GM23248 (cell line): ENCODE data around the gene STRN4. TPM values are rescaled to one million over a fixed set of nuclear protein-coding genes. Genes with fewer than 3 reads are reported as not detected.

Experiments used
- DNase-seq: peaks from one replicate; pipeline ENCODE4 v3.0.0-alpha.2; 2015
- H2AFZ ChIP-seq: fragments of 200-600 bp; sonication (generic); 2 replicates; pipeline ENCODE4 v1.6.1; 2016; ENCODE audit warnings: antibody characterized with exemption
- H3F3A ChIP-seq: fragments of 200-600 bp; sonication (generic); 2 replicates; pipeline ENCODE4 v1.6.1; 2016; ENCODE audit warnings: mild to moderate bottlenecking, antibody characterized with exemption, mixed run types; ENCODE audit not compliant: insufficient read depth
- H3K27ac ChIP-seq: fragments of 200-600 bp; sonication (generic); 2 replicates; pipeline ENCODE4 v1.5.1; 2016; ENCODE audit warnings: mild to moderate bottlenecking
- H3K27me3 ChIP-seq: fragments of 200-600 bp; sonication (generic); replicated peaks from 2 replicates; pipeline ENCODE4 v1.6.1; 2016; ENCODE audit warnings: mild to moderate bottlenecking; ENCODE audit not compliant: insufficient read depth
- H3K36me3 ChIP-seq: fragments of 200-600 bp; sonication (generic); 2 replicates; pipeline ENCODE4 v1.6.1; 2016; ENCODE audit warnings: low read depth, mild to moderate bottlenecking
- H3K4me1 ChIP-seq: fragments of 200-600 bp; sonication (generic); 2 replicates; pipeline ENCODE4 v1.6.1; 2016; ENCODE audit warnings: mild to moderate bottlenecking; ENCODE audit not compliant: insufficient read depth
- H3K4me2 ChIP-seq: fragments of 200-600 bp; sonication (generic); one replicate; pipeline ENCODE4 v1.6.1; 2016; ENCODE audit warnings: mild to moderate bottlenecking; ENCODE audit not compliant: unreplicated experiment
- H3K4me3 ChIP-seq: fragments of 200-600 bp; sonication (generic); 2 replicates; pipeline ENCODE4 v1.5.1; 2016; ENCODE audit warnings: mild to moderate bottlenecking
- H3K79me2 ChIP-seq: fragments of 200-600 bp; sonication (generic); 2 replicates; pipeline ENCODE4 v1.6.1; 2016; ENCODE audit warnings: mild to moderate bottlenecking; ENCODE audit not compliant: insufficient read depth
- H3K9ac ChIP-seq: fragments of 200-600 bp; sonication (generic); 2 replicates; pipeline ENCODE4 v1.6.1; 2016; ENCODE audit warnings: mild to moderate bottlenecking
- H3K9me2 ChIP-seq: fragments of 200-600 bp; sonication (generic); 2 replicates; pipeline ENCODE4 v1.6.1; 2016; ENCODE audit warnings: mixed run types, mild to moderate bottlenecking, moderate library complexity; ENCODE audit not compliant: insufficient read depth
- H3K9me3 ChIP-seq: fragments of 200-600 bp; sonication (generic); one replicate; pipeline ENCODE4 v1.6.1; 2017; ENCODE audit warnings: low read depth
- H4K20me1 ChIP-seq: fragments of 200-600 bp; sonication (generic); 2 replicates; pipeline ENCODE4 v1.6.0; 2016; ENCODE audit not compliant: insufficient read depth
- EZH2 ChIP-seq: fragments of 200-600 bp; sonication (generic); IDR thresholded peaks from 2 replicates; pipeline ENCODE4 v1.6.1; 2018; ENCODE audit warnings: antibody characterized with exemption, mild to moderate bottlenecking; ENCODE audit not compliant: insufficient read depth, poor library complexity, severe bottlenecking
- EZH2phosphoT487 ChIP-seq: fragments of 200-600 bp; sonication (generic); IDR thresholded peaks from 2 replicates; pipeline ENCODE4 v1.6.1; 2018; ENCODE audit warnings: antibody characterized with exemption, moderate library complexity, mild to moderate bottlenecking, low read depth; ENCODE audit not compliant: insufficient read depth
- in situ Hi-C: fragments of 300-500 bp; cut with MboI; formaldehyde crosslinking; loops from 2 replicates; pipeline ENCODE4 v1.15.0; 2020
- microRNA counts: library from miRNA; unstranded; fragments of <30 nt; microRNA quantifications from one replicate; lab custom pipeline; 2016
- microRNA-seq: library from miRNA; unstranded; fragments of <30 nt; microRNA quantifications from one replicate; pipeline ENCODE4, GENCODE V29; 2016; ENCODE audit warnings: borderline number of aligned reads
- polyA plus RNA-seq: library from polyadenylated mRNA; unstranded; fragments of >200 nt; fragmentation: Nextera tagmentation; extraction: Ambion mirVana; gene quantifications from 2 replicates; pipeline ENCODE4 v1.2.1, GENCODE V29; 2016
- small RNA-seq: library from RNA; depleted of rRNA; stranded (forward); fragments of <200 nt; gene quantifications from one replicate; pipeline ENCODE3, GENCODE V24; 2014; ENCODE audit warnings: low read depth, low replicate concordance
- total RNA-seq: library from RNA; depleted of rRNA; stranded (reverse); fragments of >200 nt; shearing (Covaris generic); gene quantifications from 2 replicates; pipeline ENCODE4 v1.2.3, GENCODE V29; 2014; rRNA removed

The STRN4 gene
- total and polyA plus RNA-seq, 2 experiments from 2014 or later, result 45.9 to 75.7 TPM

DNA sequence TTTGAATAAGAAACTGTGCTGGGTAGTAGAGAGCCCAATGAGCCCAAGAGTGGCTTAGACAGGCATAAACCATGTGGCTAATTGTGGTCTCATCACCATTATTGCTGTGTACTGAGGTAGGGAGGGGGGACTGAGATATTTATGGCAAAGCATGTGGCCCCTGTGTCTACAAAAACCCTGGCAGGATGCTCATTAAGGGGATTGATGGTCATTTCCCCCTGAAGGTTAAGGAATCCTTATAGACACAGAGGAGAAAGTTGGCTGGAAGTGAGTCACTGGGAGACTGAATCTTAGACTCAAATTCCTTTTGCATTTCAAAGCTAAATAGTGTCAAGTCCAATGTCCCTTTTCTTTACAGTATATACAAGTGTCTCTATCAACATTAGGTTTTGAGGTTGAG lies 75.4 kb downstream of the STRN4 start:
- H3K4me1 ChIP-seq, result peaks cover 9% of the 10 kb centered on the region
- H3F3A ChIP-seq, result peaks cover 16% of the 10 kb centered on the region
- no peaks in the 10 kb centered on the region for H3K9me3 ChIP-seq
- in situ Hi-C loops, result no loop called here
- H3K36me3 ChIP-seq, result no peaks in the 10 kb centered on the region
- no peaks in the 10 kb centered on the region for H3K79me2 ChIP-seq
- DNase-seq, result peak; percentile 60
- no peak overlapping the region for H3K9ac ChIP-seq
- no peaks in the 10 kb centered on the region for H3K9me2 ChIP-seq
- no peak overlapping the region for H3K27ac ChIP-seq
- H4K20me1 ChIP-seq, result no peaks in the 10 kb centered on the region
- TF ChIP-seq EZH2phosphoT487 (no peak), EZH2 (no peak)
- no peak overlapping the region for H2AFZ ChIP-seq
- H3K27me3 ChIP-seq, result no peaks in the 10 kb centered on the region
- H3K4me2 ChIP-seq, result no peak overlapping the region
- H3K4me3 ChIP-seq, result no peak overlapping the region

MicroRNAs encoded within 50 kb of the gene (microRNA counts, 767-probe panel; counts per million panel counts)
- microRNA hsa-miR-320e (lab: Ali Mortazavi, UCI), result 447 counts per million, percentile 86 among the panel's probes with 10 or more counts

Small RNA genes within 50 kb of the gene (microRNA-seq; reads per million reads assigned to microRNA genes)
- gene MIR320E, result 4.6 reads per million

Small RNA genes within 50 kb of the gene (small RNA-seq; reads per million reads assigned to genes)
- not detected for gene MIR320E
- not detected for gene RF00019
- not detected for gene RN7SL364P

Other genes starting within 250 kb of the STRN4 start
- 229 and 271 TPM in 2 replicates for gene CALM3, start 145.1 kb downstream of the STRN4 start, total RNA-seq
- 217 and 225 TPM in 2 replicates for gene CALM3, start 145.1 kb downstream of the STRN4 start, polyA plus RNA-seq
- 18.0 and 21.1 TPM in 2 replicates for gene PTGIR, start 121.4 kb downstream of the STRN4 start, total RNA-seq
- gene PTGIR, start 121.4 kb downstream of the STRN4 start, polyA plus RNA-seq, result 21.1 and 21.5 TPM in 2 replicates
- gene GNG8, start 110.2 kb downstream of the STRN4 start, total RNA-seq, result not detected in 2 replicates
- not detected in 2 replicates for gene GNG8, start 110.2 kb downstream of the STRN4 start, polyA plus RNA-seq
- 7.1 and 7.3 TPM in 2 replicates for gene DACT3, start 85.3 kb downstream of the STRN4 start, total RNA-seq
- gene DACT3, start 85.3 kb downstream of the STRN4 start, polyA plus RNA-seq, result 0.63 and 0.66 TPM in 2 replicates
- gene PRKD2, start 29.3 kb downstream of the STRN4 start, total RNA-seq, result 11.9 and 16.4 TPM in 2 replicates
- gene PRKD2, start 29.3 kb downstream of the STRN4 start, polyA plus RNA-seq, result 12.3 and 14.2 TPM in 2 replicates
- 32.1 and 41.5 TPM in 2 replicates for gene FKRP, start 393 bp downstream of the STRN4 start, total RNA-seq
- gene FKRP, start 393 bp downstream of the STRN4 start, polyA plus RNA-seq, result 12.4 and 15.0 TPM in 2 replicates
- 426 and 456 TPM in 2 replicates for gene SLC1A5, start 42.1 kb upstream of the STRN4 start, total RNA-seq
- 367 and 393 TPM in 2 replicates for gene SLC1A5, start 42.1 kb upstream of the STRN4 start, polyA plus RNA-seq
- gene AP2S1, start 104.4 kb upstream of the STRN4 start, total RNA-seq, result 224 and 231 TPM in 2 replicates
- 584 and 619 TPM in 2 replicates for gene AP2S1, start 104.4 kb upstream of the STRN4 start, polyA plus RNA-seq
- gene ARHGAP35, start 114.5 kb upstream of the STRN4 start, total RNA-seq, result 35.2 and 39.5 TPM in 2 replicates
- gene ARHGAP35, start 114.5 kb upstream of the STRN4 start, polyA plus RNA-seq, result 13.5 and 13.9 TPM in 2 replicates